Lower lobe of right lung (tissue), 2 donors: ENCODE data around the gene TP53INP2. TPM values are rescaled to one million over a fixed set of nuclear protein-coding genes. Genes with fewer than 3 reads are reported as not detected.

ENCODE experiments used
- ATAC-seq, 2 donors: fragments of 200-7000 bp; cut with Tn5 transposase; one replicate each; pipeline ENCODE4 v1.9.1; 2020 to 2022; ENCODE audit warnings: mild to moderate bottlenecking in 2 of 2, moderate library complexity in 2 of 2
- DNase-seq: peaks from one replicate; pipeline ENCODE4 v3.0.0-alpha.2; 2020
- H3K27ac ChIP-seq: fragments of 200-600 bp; one replicate; pipeline ENCODE4 v1.8.0; 2022
- H3K27me3 ChIP-seq: fragments of 200-600 bp; one replicate; pipeline ENCODE4 v1.8.0; 2022; ENCODE audit warnings: low read depth
- H3K36me3 ChIP-seq: fragments of 200-600 bp; one replicate; pipeline ENCODE4 v1.8.0; 2022; ENCODE audit warnings: mild to moderate bottlenecking
- H3K4me1 ChIP-seq: fragments of 200-600 bp; one replicate; pipeline ENCODE4 v1.8.0; 2022
- H3K4me3 ChIP-seq: fragments of 200-600 bp; one replicate; pipeline ENCODE4 v1.8.0; 2022; ENCODE audit warnings: mild to moderate bottlenecking
- H3K9me3 ChIP-seq: fragments of 200-600 bp; one replicate; pipeline ENCODE4 v1.8.0; 2022
- CTCF ChIP-seq: fragments of 200-600 bp; IDR thresholded peaks from one replicate; pipeline ENCODE4 v1.8.0; 2022; ENCODE audit warnings: antibody characterized with exemption, mild to moderate bottlenecking
- intact Hi-C: fragments of 100-400 bp; cut with DNase I; formaldehyde crosslinking; loops from one replicate; pipeline ENCODE4 v1.11.0; 2022
- total RNA-seq: library from RNA; stranded (reverse); fragmentation: NEBNext Ultra II Directional; extraction: Animal tissue kit (Norgen Biotek cat#: 25700); gene quantifications from one replicate; pipeline ENCODE4 v1.2.1, GENCODE V29; 2021
- donor health status: DM: no; HTN: yes; CAD: no; lungs with severe emphysema.

Gene TP53INP2
- total RNA-seq, 1 donor from 2014 or later: 13.6 TPM

GRCh38 chr20:34689486-34689885 lies 14.7 kb upstream of the TP53INP2 start:
- Histone ChIP-seq H3K4me3 (no peak overlapping the region), H3K4me1 (no peaks in the 10 kb centered on the region), H3K27me3 (no peaks in the 10 kb centered on the region), H3K9me3 (no peaks in the 10 kb centered on the region), H3K36me3 (no peaks in the 10 kb centered on the region), H3K27ac (no peak overlapping the region)
- intact Hi-C loops: no loop called here
- no peak for DNase-seq
- TF ChIP-seq CTCF: no peak
- peak in 1 of 2 donors; percentile 38 for ATAC-seq

- intact Hi-C loops: no loop called here
- Histone ChIP-seq H3K9me3 (no peaks in the 10 kb centered on the region), H3K36me3 (no peaks in the 10 kb centered on the region), H3K27ac (no peak overlapping the region), H3K27me3 (no peaks in the 10 kb centered on the region), H3K4me3 (no peak overlapping the region), H3K4me1 (no peaks in the 10 kb centered on the region)
- ATAC-seq (no peak), DNase-seq (no peak)
- TF ChIP-seq CTCF: no peak
These were observed 12.3 kb upstream of the TP53INP2 start for GRCh38 chr20:34691838-34692237.

GRCh38 chr20:34693414-34693813 lies 10.7 kb upstream of the TP53INP2 start:
- no peak for ATAC-seq

GRCh38 chr20:34701405-34702085 lies 2.6 kb upstream of the TP53INP2 start:
- no peak for ATAC-seq
- Histone ChIP-seq H3K27ac (no peak overlapping the region), H3K27me3 (no peaks in the 10 kb centered on the region), H3K4me1 (peaks cover 20% of the 10 kb centered on the region), H3K9me3 (no peaks in the 10 kb centered on the region), H3K36me3 (no peaks in the 10 kb centered on the region), H3K4me3 (no peak overlapping the region)
- no peak for TF ChIP-seq CTCF
- no peak for DNase-seq
- intact Hi-C loops: no loop called here

More at GRCh38 chr20:34693414-34693813, 10.7 kb upstream of the TP53INP2 start:
- DNase-seq: no peak
- TF ChIP-seq CTCF: no peak
- no peaks in the 10 kb centered on the region for H3K27me3 ChIP-seq
- H3K9me3 ChIP-seq: no peaks in the 10 kb centered on the region
- no peaks in the 10 kb centered on the region for H3K36me3 ChIP-seq
- no peak overlapping the region for H3K27ac ChIP-seq
- H3K4me3 ChIP-seq: no peak overlapping the region
- no peaks in the 10 kb centered on the region for H3K4me1 ChIP-seq
- intact Hi-C loops: no loop called here

GRCh38 chr20:34703061-34703423 lies 1.1 kb upstream of the TP53INP2 start:
- Histone ChIP-seq H3K9me3 (no peaks in the 10 kb centered on the region), H3K4me1 (peaks cover 20% of the 10 kb centered on the region), H3K36me3 (no peaks in the 10 kb centered on the region), H3K4me3 (peak overlapping the region; percentile 70), H3K27me3 (no peaks in the 10 kb centered on the region), H3K27ac (no peak overlapping the region)
- no peak for TF ChIP-seq CTCF
- DNase-seq (no peak), ATAC-seq (no peak)
- intact Hi-C loops: no loop called here
